ENCODE data around the gene SHB.
"Not testable (repeated sequence)": the region's sequence is repeated elsewhere in the genome, so short reads cannot be mapped to it uniquely, and the experiment has no call there.

The SHB gene

GRCh38 chr9:37904445-37905130 lies 164.4 kb downstream of the SHB start:
- peak; percentile 57 for DNase-seq (ENCODE audit: low read depth, low spot score)

DNA sequence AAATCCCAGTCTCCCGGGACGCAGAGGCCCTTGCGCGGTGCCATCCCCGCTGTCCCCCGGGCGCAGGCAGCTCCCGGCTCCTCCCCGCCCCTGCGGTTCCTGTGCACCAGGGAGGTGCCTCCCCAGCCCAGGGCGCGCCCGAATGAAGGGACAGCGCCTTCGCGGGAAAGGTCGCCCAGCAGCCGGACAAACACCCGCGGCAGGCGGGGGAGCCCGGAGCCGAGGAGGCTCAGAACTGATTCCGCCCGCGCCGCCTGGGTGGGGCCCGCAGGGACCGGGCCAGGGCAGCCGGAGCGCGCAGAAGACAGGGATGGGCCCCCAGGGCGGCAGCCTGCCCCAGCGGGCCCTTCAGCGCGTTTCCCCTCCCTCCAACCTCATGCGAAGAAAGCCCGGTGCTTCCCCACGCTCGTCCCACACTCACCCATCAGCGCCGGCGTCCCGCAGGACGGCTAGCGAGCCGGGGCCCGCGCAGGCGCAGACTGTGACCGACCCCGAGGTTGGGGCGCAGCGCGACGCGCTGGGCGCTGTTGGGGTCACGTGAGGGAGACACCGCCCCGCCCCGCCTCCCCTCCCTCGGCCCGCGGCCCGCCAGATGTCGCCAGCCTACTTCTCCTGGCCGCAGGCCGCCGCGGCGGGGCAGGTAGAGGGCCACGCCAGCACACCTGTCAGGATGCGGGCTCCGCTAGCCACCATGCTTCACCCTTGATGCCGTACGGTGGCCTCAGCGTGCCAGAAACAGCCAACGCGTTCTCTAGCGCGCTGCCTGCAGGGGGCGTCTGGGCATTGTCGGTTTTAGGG lies 165.2 kb downstream of the SHB start, which contains the start of gene SLC25A51:
TSS of gene SLC25A51 (minus strand) at position 481 of the 798 bp plus-strand sequence. CDS start 15,577 bp downstream, outside the sequence.
- peak; percentile 96 for DNase-seq (ENCODE audit: low read depth, low spot score)

GRCh38 chr9:37902796-37903646 lies 166.0 kb downstream of the SHB start:
- DNase-seq (ENCODE audit: low read depth, low spot score) = no peak

- DNase-seq (ENCODE audit: low read depth, low spot score) = no peak
Measured at GRCh38 chr9:37902131-37902530, 166.9 kb downstream of the SHB start.

GRCh38 chr9:37899041-37899440 lies 170.0 kb downstream of the SHB start:
- DNase-seq (ENCODE audit: low read depth, low spot score) = no peak

DNA sequence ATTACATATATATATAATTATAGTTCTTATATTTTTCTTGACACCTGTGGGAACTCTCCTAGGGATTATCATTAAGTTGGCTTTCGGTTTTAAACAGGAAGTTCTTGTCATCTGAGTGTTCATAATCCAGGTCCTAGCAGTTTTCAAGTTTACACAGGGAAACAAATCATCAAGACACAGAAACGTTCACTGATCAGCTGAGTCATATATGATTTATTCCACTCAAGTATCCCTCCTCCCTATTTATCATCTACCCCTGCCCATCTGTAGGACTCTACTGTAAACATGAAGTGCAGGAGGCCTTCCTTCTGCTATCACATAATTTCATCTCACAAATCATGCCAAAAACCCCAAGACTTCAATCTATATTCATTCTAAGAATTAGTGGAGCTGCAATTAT lies 171.4 kb downstream of the SHB start:
- DNase-seq (ENCODE audit: low read depth, low spot score) = no peak

- DNase-seq (ENCODE audit: low read depth, low spot score) = no peak
Measured at GRCh38 chr9:37892063-37892462, 177.0 kb downstream of the SHB start.

DNA sequence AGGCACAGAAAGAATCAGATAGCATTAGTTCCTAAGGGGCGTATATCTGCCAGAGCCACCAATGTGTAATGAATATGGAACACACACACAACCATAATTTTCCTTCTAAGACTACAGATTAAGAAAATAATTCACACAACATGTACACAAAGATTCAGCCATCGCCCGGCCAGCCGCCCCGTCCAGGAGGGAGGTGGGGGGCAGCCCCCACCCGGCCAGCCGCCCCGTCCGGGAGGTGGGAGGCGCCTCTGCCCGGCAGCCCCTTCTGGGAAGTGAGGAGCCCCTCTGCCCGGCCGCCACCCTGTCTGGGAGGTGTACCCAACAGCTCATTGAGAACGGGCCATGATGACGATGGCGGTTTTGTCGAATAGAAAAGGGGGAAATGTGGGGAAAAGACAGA lies 178.0 kb downstream of the SHB start:
- not testable (repeated sequence) for DNase-seq (ENCODE audit: low read depth, low spot score)

GRCh38 chr9:37889536-37889935 lies 179.5 kb downstream of the SHB start:
- no peak for DNase-seq (ENCODE audit: low read depth, low spot score)

GRCh38 chr9:37887977-37888583 lies 180.9 kb downstream of the SHB start:
- DNase-seq (ENCODE audit: low read depth, low spot score) = not testable (repeated sequence)

DNA sequence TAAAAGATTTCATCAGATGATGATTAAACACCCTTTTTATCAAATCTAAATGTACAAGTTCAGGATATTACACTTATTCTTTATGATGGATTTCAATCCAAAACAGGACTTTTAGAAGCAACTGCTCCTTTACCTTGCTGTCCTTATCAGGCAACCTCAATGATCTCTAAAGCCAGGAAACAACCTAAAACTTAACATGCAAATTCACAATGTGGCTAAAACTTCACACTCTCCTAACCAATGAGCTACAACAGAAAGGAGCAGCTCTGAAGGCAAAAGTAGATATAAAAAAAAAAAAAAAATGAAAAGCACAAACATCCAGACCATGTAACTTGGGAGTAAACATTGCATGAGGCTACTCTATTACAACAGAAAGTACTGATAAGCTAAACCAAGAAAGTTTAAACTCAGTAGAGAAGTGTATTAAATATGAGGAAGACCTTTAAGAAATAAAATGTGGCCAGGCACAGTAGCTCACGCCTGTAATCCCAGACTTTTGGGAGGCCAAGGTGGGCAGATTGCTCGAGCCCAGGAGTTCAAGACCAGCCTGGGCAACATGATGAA lies 188.0 kb downstream of the SHB start:
- no peak for DNase-seq (ENCODE audit: low read depth, low spot score)

GRCh38 chr9:37876376-37876775 lies 192.7 kb downstream of the SHB start:
- peak; percentile 21 for DNase-seq (ENCODE audit: low read depth, low spot score)

- DNase-seq (ENCODE audit: low read depth, low spot score) = no peak
Measured at GRCh38 chr9:37873955-37874354, 195.1 kb downstream of the SHB start.

GRCh38 chr9:37870799-37871176 lies 198.2 kb downstream of the SHB start:
- no peak for DNase-seq (ENCODE audit: low read depth, low spot score)

DNA sequence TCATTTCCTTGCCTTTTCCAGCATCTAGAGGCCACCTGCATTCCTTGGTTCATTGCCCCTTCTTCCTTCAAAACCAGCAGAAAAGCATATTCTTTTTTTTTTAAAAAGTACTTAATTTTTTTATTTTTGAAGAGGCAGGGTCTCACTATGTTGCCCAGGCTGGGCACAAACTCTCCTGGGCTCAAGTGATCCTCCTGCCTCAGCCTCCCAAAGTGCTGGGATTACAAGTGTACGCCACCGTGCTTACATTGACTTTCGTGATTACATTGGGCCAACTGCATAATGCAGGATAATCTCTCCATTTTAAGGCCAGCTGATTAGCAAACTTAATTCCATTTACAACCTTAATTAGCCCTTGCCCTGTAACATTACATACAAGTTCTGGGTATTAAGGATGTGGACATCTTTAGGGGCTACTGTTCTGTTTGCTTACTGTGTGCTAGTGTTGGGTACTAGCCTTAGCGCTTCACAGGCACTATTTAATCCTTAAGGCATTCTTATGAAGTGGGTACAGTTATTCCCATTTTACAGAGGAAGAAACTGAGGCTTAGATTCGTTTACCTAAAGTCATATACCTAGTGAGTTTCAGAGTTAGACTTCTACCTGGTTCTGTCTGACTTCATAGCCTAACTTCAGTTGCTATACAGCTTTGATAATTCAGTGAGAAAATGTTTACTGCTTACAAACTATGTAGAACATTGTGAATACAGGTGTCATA lies 198.8 kb downstream of the SHB start:
- DNase-seq (ENCODE audit: low read depth, low spot score) = no peak

All from astrocyte of the hippocampus (primary cell).